ENCODE data around the gene C2CD4C.

DNA sequence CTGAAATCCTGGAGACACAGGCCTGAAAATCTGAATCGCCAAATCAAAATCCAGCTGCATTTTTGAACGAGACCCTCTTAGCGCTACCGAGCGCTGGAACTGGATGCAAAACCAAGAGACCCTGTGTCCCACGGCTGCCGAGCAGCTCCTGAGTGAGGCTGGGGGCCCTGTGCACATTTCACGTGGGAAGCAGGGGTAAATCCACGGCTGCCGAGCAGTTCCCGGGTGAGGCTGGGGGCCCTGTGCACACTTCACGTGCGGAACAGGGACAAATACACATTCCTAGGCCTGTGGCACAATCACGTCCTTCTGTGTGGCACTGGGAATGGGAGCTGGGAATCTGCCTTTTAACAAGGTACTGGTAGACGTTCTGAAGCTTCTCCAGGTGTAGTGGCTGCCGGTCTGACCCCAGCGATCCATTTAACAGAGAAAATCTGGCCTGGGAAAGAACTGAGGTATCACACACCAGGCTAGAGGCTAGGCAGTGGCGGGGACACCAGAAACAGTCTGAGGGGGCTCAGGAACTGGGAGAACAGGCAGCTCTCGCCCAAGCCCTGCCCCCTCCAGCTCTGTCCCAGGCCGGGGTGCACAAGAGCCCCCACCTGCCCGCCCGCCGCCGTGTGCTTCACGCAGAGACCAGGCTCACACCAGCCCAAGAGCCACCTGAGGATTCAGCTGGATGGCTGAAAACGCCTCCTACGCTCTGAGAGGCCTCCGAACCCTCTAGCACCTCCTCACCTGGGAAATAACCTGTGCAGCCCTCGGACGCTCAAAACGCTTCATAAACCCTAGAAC is 11.0 kb upstream of the C2CD4C start:
- TF ChIP-seq CTCF (IDR thresholded peaks at IDR 0.05) (no peak), IRF2 (CRISPR knock-in tag; IDR thresholded peaks at IDR 0.05; ENCODE audit: borderline replicate concordance, low read depth) (no peak), USF2 (CRISPR knock-in tag; IDR thresholded peaks at IDR 0.05) (no peak), ESRRA (CRISPR knock-in tag; IDR thresholded peaks at IDR 0.05; ENCODE audit: borderline replicate concordance) (no peak), E2F4 (CRISPR knock-in tag; IDR thresholded peaks at IDR 0.05; ENCODE audit: borderline replicate concordance, low read depth) (no peak), IRF1 (CRISPR knock-in tag; IDR thresholded peaks at IDR 0.05) (no peak), ETV6 (CRISPR knock-in tag; IDR thresholded peaks at IDR 0.05) (no peak)
- TF ChIP-seq, protein P1, sequence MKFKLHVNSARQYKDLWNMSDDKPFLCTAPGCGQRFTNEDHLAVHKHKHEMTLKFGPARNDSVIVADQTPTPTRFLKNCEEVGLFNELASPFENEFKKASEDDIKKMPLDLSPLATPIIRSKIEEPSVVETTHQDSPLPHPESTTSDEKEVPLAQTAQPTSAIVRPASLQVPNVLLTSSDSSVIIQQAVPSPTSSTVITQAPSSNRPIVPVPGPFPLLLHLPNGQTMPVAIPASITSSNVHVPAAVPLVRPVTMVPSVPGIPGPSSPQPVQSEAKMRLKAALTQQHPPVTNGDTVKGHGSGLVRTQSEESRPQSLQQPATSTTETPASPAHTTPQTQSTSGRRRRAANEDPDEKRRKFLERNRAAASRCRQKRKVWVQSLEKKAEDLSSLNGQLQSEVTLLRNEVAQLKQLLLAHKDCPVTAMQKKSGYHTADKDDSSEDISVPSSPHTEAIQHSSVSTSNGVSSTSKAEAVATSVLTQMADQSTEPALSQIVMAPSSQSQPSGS (CRISPR knock-in tag; IDR thresholded peaks at IDR 0.05; ENCODE audit: borderline replicate concordance, low read depth): no peak
- TF ChIP-seq, protein P2, sequence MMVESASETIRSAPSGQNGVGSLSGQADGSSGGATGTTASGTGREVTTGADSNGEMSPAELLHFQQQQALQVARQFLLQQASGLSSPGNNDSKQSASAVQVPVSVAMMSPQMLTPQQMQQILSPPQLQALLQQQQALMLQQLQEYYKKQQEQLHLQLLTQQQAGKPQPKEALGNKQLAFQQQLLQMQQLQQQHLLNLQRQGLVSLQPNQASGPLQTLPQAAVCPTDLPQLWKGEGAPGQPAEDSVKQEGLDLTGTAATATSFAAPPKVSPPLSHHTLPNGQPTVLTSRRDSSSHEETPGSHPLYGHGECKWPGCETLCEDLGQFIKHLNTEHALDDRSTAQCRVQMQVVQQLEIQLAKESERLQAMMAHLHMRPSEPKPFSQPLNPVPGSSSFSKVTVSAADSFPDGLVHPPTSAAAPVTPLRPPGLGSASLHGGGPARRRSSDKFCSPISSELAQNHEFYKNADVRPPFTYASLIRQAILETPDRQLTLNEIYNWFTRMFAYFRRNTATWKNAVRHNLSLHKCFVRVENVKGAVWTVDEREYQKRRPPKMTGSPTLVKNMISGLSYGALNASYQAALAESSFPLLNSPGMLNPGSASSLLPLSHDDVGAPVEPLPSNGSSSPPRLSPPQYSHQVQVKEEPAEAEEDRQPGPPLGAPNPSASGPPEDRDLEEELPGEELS (CRISPR knock-in tag; IDR thresholded peaks at IDR 0.05): no peak
- TF ChIP-seq, protein P3, sequence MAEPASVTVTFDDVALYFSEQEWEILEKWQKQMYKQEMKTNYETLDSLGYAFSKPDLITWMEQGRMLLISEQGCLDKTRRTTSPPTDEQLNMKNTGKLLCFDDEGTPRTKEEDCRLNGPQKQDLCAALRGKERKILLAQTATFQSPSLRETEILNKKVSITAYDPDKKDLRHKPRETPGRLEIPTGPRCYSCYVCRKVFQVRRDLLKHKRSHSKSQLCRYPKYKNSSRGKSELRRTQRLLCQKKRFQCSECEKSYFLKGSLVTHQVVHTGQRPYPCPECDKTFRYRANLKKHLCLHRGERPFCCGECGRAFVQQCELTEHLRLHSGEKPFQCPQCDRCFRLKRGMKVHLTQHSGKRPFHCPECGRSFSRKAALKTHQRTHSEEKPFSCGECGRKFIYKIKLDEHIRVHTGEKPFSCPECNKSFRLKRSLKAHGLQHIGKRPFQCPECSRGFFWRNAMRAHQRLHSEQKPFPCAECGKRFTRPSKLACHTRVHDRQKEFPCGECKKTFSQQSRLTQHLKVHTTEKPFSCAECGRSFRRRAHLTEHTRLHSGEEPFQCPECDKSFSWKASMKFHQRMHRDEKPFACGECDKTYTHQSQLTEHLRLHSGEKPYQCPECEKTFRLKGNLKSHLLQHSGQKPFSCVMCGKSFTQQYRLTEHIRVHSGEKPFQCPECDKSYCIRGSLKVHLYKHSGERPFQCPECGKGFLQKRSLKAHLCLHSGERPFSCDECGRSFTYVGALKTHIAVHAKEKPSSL (CRISPR knock-in tag; conservative IDR thresholded peaks at IDR 0.05): no peak

Data from WTC11 (cell line).